ENCODE data around the gene ZNF853.

DNA sequence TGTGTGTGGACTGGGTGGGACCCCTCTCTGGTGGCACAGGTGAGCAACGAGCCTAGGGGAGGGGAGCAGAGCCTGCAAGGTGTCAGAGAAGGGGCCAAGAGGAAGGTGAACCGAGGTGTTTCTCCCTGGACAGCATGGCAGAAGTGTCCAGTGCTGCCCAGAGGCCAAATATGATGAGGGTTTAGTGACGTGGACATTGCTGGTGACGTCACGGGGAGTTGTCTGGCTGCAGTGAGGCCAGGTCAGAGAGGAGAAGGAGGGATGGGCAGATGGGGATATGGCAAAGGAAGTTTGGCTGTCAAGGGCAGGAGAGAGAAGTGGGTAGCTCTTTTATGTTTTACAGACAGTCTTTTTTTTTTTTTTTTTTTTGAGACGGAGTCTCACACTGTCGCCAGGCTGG lies 2.6 kb upstream of the ZNF853 start:
- TF ChIP-seq FOXM1 (IDR thresholded peaks at IDR 0.05; ENCODE audit: borderline replicate concordance) (no peak), SP1 (IDR thresholded peaks at IDR 0.05) (no peak), PKNOX1 (IDR thresholded peaks at IDR 0.05) (no peak), ARNT (IDR thresholded peaks at IDR 0.05) (no peak), FOXA1 (IDR thresholded peaks at IDR 0.05) (no peak), BHLHE40 (IDR thresholded peaks at IDR 0.05; ENCODE audit: borderline replicate concordance) (no peak), ELF4 (IDR thresholded peaks at IDR 0.05) (no peak)

Data from HEK293T (cell line).